Epithelial cell of prostate (primary cell): Measurements from ENCODE around the gene PADI1.

Experiments
- DNase-seq: peaks from one replicate; pipeline ENCODE4 v3.0.0-alpha.2; 2011; ENCODE audit warnings: low read depth, low spot score
- H3K27ac ChIP-seq: fragments of 450-650 bp; 2 replicates; pipeline ENCODE4 v1.5.1; 2017; ENCODE audit warnings: mild to moderate bottlenecking

Gene PADI1

GRCh38 chr1:17194615-17195528 lies 10.1 kb upstream of the PADI1 start:
- DNase-seq = no peak
- H3K27ac ChIP-seq = no peak overlapping the region

- DNase-seq = no peak
- no peak overlapping the region for H3K27ac ChIP-seq
Observed at GRCh38 chr1:17195731-17196130, 9.2 kb upstream of the PADI1 start.

GRCh38 chr1:17196496-17197185 lies 8.3 kb upstream of the PADI1 start:
- no peak overlapping the region for H3K27ac ChIP-seq
- no peak for DNase-seq

GRCh38 chr1:17197696-17198095 lies 7.2 kb upstream of the PADI1 start:
- DNase-seq = no peak
- H3K27ac ChIP-seq = no peak overlapping the region

- no peak overlapping the region for H3K27ac ChIP-seq
- DNase-seq = no peak
Observed at GRCh38 chr1:17198476-17199258, 6.3 kb upstream of the PADI1 start.

GRCh38 chr1:17199267-17200044 lies 5.5 kb upstream of the PADI1 start:
- no peak overlapping the region for H3K27ac ChIP-seq
- DNase-seq = no peak

- H3K27ac ChIP-seq = no peak overlapping the region
- no peak for DNase-seq
Observed at GRCh38 chr1:17200246-17200645, 4.7 kb upstream of the PADI1 start.

- H3K27ac ChIP-seq = no peak overlapping the region
- DNase-seq = no peak
Observed at GRCh38 chr1:17200756-17201155, 4.2 kb upstream of the PADI1 start.

- no peak for DNase-seq
- no peak overlapping the region for H3K27ac ChIP-seq
Observed at GRCh38 chr1:17201201-17202021, 3.5 kb upstream of the PADI1 start.

- DNase-seq = no peak
- no peak overlapping the region for H3K27ac ChIP-seq
Observed at GRCh38 chr1:17205652-17206051, 724 bp downstream of the PADI1 start.

- no peak overlapping the region for H3K27ac ChIP-seq
- DNase-seq = no peak
Observed at GRCh38 chr1:17206196-17206595, 1.3 kb downstream of the PADI1 start.

GRCh38 chr1:17207046-17207445 lies 2.1 kb downstream of the PADI1 start:
- no peak for DNase-seq
- peak overlapping the region; percentile 62 for H3K27ac ChIP-seq

- peak overlapping the region; percentile 62 for H3K27ac ChIP-seq
- DNase-seq = no peak
Observed at GRCh38 chr1:17207540-17207939, 2.6 kb downstream of the PADI1 start.

- no peak for DNase-seq
- H3K27ac ChIP-seq = peak overlapping the region; percentile 62
Observed at GRCh38 chr1:17207966-17208418, 3.1 kb downstream of the PADI1 start.

- H3K27ac ChIP-seq = peak overlapping the region; percentile 62
Observed at GRCh38 chr1:17208546-17208945, 3.6 kb downstream of the PADI1 start.

GRCh38 chr1:17209430-17209829 lies 4.5 kb downstream of the PADI1 start:
- no peak for DNase-seq
- no peak overlapping the region for H3K27ac ChIP-seq

More at GRCh38 chr1:17208546-17208945, 3.6 kb downstream of the PADI1 start:
- DNase-seq = no peak

GRCh38 chr1:17210176-17210575 lies 5.2 kb downstream of the PADI1 start:
- no peak overlapping the region for H3K27ac ChIP-seq
- DNase-seq = no peak

- no peak for DNase-seq
- H3K27ac ChIP-seq = no peak overlapping the region
Observed at GRCh38 chr1:17211377-17211776, 6.4 kb downstream of the PADI1 start.

GRCh38 chr1:17212009-17212408 lies 7.1 kb downstream of the PADI1 start:
- DNase-seq = no peak
- H3K27ac ChIP-seq = peak overlapping the region; percentile 85
